Muscle layer of colon (tissue), 2 donors: Measurements from ENCODE around the gene CSRP1.

Experiments
- H3K27ac ChIP-seq: one replicate; pipeline ENCODE4 v1.7.0; 2013; ENCODE audit warnings: low read depth, mild to moderate bottlenecking, low read length, moderate library complexity
- H3K27me3 ChIP-seq, 2 donors: one replicate each; pipeline ENCODE4 v1.7.0; 2013; ENCODE audit warnings: low read length in 2 of 2, mild to moderate bottlenecking in 2 of 2; ENCODE audit not compliant: insufficient read depth in 2 of 2, control insufficient read depth in 1 of 2
- H3K36me3 ChIP-seq: one replicate; pipeline ENCODE4 v1.7.0; 2013; ENCODE audit warnings: mild to moderate bottlenecking, low read length; ENCODE audit not compliant: insufficient read depth
- H3K4me1 ChIP-seq: one replicate; pipeline ENCODE4 v1.7.0; 2013; ENCODE audit warnings: mild to moderate bottlenecking, low read length; ENCODE audit not compliant: insufficient read depth
- H3K4me3 ChIP-seq, 2 donors: one replicate each; pipeline ENCODE4 v1.7.0; 2013; ENCODE audit warnings: low read length in 2 of 2, low read depth in 1 of 2, mild to moderate bottlenecking in 1 of 2, moderate library complexity in 1 of 2
- H3K9ac ChIP-seq: one replicate; pipeline ENCODE4 v1.7.0; 2013; ENCODE audit warnings: low read length
- H3K9me3 ChIP-seq: one replicate; pipeline ENCODE4 v1.7.0; 2013; ENCODE audit warnings: mild to moderate bottlenecking, low read length
- donor health status: abdominal sarcoma.
- donor health status: Adenocarcinoma of cecum.

Gene CSRP1

DNA sequence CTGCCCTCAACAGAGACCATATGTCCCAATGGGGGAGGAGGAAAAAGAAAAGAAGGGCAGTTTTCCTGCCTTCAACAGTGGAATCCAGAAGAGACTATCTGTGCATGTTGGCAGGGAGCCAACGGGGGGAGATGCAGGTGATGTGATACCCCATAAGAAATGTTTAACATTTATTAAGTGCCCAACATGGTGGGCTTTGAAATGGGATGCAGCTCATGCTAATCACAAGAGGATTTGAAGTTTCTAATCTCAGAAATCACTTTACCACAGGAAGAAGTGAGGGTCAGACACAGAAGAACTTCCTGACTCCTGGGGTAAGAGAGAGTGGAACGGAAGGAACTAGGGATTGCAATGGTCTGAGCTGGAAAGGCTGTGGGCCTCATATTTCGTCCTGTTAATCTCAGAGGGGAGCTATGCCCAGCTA, 16.2 kb downstream of the CSRP1 start:
- no peaks in the 10 kb centered on the region for H3K27me3 ChIP-seq
- H3K4me1 ChIP-seq: peaks cover 96% of the 10 kb centered on the region
- H3K9me3 ChIP-seq: no peaks in the 10 kb centered on the region
- peak overlapping the region in 1 of 2 donors; percentile 29 for H3K4me3 ChIP-seq
- no peak overlapping the region for H3K9ac ChIP-seq
- H3K27ac ChIP-seq: peak overlapping the region; percentile 79
- peaks cover 92% of the 10 kb centered on the region for H3K36me3 ChIP-seq

DNA sequence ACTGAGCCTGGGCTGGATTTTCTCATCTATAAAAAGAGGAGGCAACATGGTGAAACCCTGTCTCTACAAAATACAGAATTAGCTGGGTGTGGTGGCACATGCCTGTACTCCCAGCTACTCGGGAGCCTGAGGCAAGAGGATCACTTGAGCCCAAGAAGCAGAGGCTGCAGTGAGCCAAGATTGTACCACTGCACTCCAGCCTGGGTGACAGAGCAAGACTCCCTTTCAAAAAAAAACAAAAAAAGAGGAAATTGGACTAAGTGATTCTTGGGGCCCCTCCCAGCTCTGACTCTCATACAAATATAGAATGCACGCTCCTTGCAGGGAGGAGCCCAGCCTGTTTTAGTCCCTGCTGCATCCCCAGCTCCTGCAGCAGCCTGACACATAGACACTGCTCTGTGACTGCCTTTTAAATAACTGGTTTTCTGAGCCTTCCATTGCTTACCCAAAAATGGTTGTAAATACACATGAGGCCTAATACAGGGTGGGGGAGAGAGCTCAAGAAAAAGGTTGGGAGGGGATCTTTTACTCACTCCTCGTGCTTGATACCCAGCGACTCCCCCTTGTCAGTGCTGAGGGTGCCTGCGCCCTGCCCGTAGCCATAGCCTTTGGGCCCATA, 17.2 kb downstream of the CSRP1 start:
- H3K4me1 ChIP-seq: peaks cover 96% of the 10 kb centered on the region
- no peaks in the 10 kb centered on the region for H3K9me3 ChIP-seq
- H3K9ac ChIP-seq: no peak overlapping the region
- peak overlapping the region in 1 of 2 donors; percentile 29 for H3K4me3 ChIP-seq
- H3K36me3 ChIP-seq: peaks cover 92% of the 10 kb centered on the region
- H3K27me3 ChIP-seq: no peaks in the 10 kb centered on the region
- peak overlapping the region; percentile 79 for H3K27ac ChIP-seq

DNA sequence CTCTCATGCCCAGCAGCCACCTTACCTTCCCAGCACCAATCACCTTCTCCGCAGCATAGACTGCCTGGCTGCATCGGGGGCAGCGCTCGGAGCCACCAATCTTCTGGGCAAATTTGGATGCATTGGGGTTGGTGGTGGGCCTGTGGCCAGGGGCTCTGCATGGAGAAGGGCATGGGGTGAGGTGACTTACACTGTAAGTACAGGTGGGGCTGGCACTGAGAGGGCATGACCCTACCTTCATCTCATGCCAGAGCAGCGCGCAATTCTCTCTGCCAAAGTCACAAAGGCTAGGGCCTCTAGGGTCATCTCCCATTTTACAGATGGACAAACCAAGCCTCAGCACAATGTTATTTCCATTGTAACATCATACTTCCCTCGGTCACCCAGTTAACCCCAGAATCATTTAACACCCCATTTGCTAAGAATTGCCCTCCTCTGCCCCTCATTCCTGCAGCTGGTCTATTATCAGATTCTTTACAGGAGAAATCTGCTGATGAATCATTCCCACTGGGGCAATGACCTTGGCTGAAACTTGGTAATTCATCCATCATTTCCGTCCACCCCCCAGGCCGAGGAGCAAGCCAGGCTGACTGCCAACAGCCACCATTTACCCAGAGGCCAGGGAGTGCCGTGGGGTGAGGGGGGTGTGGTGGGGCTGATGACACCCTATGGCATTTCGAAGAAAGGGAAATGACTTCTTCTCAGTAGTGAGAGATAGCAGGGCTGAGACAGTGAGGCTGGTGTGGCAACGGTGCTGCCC, 17.9 kb downstream of the CSRP1 start:
- Histone ChIP-seq H3K27me3 (no peaks in the 10 kb centered on the region), H3K36me3 (peaks cover 92% of the 10 kb centered on the region), H3K27ac (peak overlapping the region; percentile 79), H3K4me3 (peak overlapping the region in 1 of 2 donors; percentile 16), H3K4me1 (peaks cover 89% of the 10 kb centered on the region), H3K9me3 (no peaks in the 10 kb centered on the region), H3K9ac (no peak overlapping the region)

GRCh38 chr1:201487742-201488141, 19.2 kb downstream of the CSRP1 start:
- Histone ChIP-seq H3K4me1 (peaks cover 79% of the 10 kb centered on the region), H3K36me3 (peaks cover 88% of the 10 kb centered on the region), H3K4me3 (no peak overlapping the region), H3K9me3 (no peaks in the 10 kb centered on the region), H3K27ac (peak overlapping the region; percentile 79), H3K27me3 (no peaks in the 10 kb centered on the region), H3K9ac (no peak overlapping the region)

DNA sequence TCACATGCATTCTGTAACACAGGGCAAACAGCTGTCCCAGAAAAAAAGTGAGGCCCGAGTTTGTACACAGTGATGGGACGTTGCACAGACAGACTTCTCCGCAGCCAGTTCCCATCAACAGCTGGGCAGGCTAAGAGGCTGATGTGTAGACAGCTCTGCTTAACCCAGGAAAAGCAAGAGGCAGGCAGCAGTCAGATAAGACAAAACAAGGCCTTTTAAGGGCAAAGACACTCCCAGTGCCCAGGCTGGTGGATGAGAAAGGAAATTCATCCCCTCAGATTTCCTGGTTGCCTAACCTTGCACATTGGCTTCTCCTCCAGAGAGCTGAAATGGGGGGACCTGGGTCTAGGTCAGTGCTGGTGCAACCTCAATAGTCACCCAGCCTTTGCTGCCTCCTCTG, 20.7 kb downstream of the CSRP1 start:
- H3K36me3 ChIP-seq: peaks cover 78% of the 10 kb centered on the region
- H3K4me3 ChIP-seq: no peak overlapping the region
- H3K27me3 ChIP-seq: no peaks in the 10 kb centered on the region
- no peak overlapping the region for H3K9ac ChIP-seq
- H3K9me3 ChIP-seq: no peaks in the 10 kb centered on the region
- H3K27ac ChIP-seq: peak overlapping the region; percentile 54
- H3K4me1 ChIP-seq: peaks cover 77% of the 10 kb centered on the region

- peak overlapping the region; percentile 54 for H3K27ac ChIP-seq
- peaks cover 73% of the 10 kb centered on the region for H3K4me1 ChIP-seq
- no peaks in the 10 kb centered on the region for H3K9me3 ChIP-seq
- no peak overlapping the region for H3K4me3 ChIP-seq
- H3K27me3 ChIP-seq: no peaks in the 10 kb centered on the region
- H3K9ac ChIP-seq: no peak overlapping the region
- peaks cover 71% of the 10 kb centered on the region for H3K36me3 ChIP-seq
Measured at GRCh38 chr1:201485184-201485774, 21.6 kb downstream of the CSRP1 start.

DNA sequence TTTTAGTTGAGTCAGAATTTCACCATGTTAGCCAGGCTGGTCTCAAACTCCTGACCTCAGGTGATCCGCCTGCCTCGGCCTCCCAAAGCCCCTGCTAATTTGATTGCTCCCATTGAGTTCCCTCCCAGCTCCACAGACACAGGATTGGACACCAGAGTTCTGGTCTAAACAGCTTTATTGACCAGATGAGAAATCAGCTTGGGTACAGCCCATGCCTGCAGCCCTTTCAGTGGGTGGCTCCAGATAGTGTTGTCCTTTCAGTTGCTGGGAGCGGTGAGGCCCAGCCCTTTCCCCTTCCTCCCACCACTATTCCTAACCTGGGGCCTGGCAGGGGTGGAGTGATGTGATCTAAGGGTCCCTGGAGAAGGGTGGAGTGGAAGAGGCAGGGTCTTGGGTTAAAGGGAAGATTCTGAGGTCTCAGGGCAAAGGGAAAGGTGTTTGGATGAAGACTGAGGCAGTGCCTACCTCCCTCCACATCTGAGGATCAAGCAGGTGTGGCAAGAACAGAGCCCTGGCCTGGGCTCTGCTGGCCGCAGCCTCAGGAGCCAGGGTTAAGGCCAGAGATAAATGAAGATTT, 23.5 kb downstream of the CSRP1 start:
- no peak overlapping the region for H3K9ac ChIP-seq
- peaks cover 53% of the 10 kb centered on the region for H3K36me3 ChIP-seq
- no peaks in the 10 kb centered on the region for H3K9me3 ChIP-seq
- H3K27me3 ChIP-seq: no peaks in the 10 kb centered on the region
- H3K27ac ChIP-seq: peak overlapping the region; percentile 41
- no peak overlapping the region for H3K4me3 ChIP-seq
- peaks cover 55% of the 10 kb centered on the region for H3K4me1 ChIP-seq

- Histone ChIP-seq H3K36me3 (peaks cover 46% of the 10 kb centered on the region), H3K9me3 (no peaks in the 10 kb centered on the region), H3K27ac (peak overlapping the region; percentile 84), H3K4me3 (no peak overlapping the region), H3K9ac (no peak overlapping the region), H3K4me1 (peaks cover 48% of the 10 kb centered on the region), H3K27me3 (no peaks in the 10 kb centered on the region)
Measured at GRCh38 chr1:201482755-201483154, 24.2 kb downstream of the CSRP1 start.

DNA sequence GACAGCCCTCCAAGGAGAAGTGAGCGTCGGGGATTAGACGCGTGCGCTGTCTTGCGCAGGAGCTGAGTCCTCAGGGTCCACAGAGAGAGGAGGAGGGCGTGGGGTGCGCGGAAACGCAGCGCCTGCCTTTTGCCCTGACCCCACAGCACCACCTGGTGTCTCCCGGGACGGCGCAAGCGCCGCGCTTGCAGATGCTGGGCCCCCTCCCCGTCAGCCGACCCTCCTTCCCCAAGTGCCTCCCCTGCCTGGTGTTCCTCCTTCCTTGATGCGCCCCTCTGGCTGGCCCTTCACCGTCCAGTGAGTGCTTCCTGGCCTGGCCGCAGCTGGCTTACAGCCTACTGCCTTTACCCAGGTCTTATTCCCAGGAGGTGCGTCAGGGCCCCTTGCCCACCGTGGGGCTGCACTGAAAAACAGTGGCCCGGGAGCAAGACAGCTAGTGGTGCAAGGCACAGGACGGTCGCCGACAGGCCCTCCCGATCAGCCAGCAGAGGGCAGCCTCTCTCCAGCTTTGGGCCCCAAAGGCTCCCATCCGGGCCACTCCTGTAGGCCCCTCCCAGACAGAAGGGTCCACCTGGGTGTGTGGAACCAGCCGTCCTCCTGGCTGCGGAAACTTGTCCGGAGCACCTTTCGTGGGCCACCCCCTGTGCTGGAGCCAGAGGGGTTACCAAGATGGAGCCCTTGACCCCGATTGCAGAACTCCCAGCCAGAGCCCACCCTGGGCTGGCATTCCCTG, 25.0 kb downstream of the CSRP1 start:
- peak overlapping the region in 1 of 2 donors; percentile 44 for H3K4me3 ChIP-seq
- H3K27ac ChIP-seq: peak overlapping the region; percentile 84
- H3K9ac ChIP-seq: peak overlapping the region; percentile 31
- peaks cover 37% of the 10 kb centered on the region for H3K36me3 ChIP-seq
- peaks cover 42% of the 10 kb centered on the region for H3K4me1 ChIP-seq
- no peaks in the 10 kb centered on the region for H3K27me3 ChIP-seq
- no peaks in the 10 kb centered on the region for H3K9me3 ChIP-seq

- no peaks in the 10 kb centered on the region for H3K9me3 ChIP-seq
- peak overlapping the region; percentile 35 for H3K9ac ChIP-seq
- no peaks in the 10 kb centered on the region for H3K27me3 ChIP-seq
- peak overlapping the region; percentile 23 to 44 for H3K4me3 ChIP-seq
- H3K27ac ChIP-seq: peak overlapping the region; percentile 84
- H3K36me3 ChIP-seq: peaks cover 28% of the 10 kb centered on the region
- peaks cover 33% of the 10 kb centered on the region for H3K4me1 ChIP-seq
Measured at GRCh38 chr1:201481004-201481380, 25.9 kb downstream of the CSRP1 start.
